Choroid plexus epithelial cell (primary cell): ENCODE results near the gene GABRB2.

Experiments
- DNase-seq: peaks from one replicate; pipeline ENCODE4 v3.0.0-alpha.2; 2010; ENCODE audit warnings: low read depth
- H3K4me3 ChIP-seq: 2 replicates; pipeline ENCODE4 v1.5.1; 2011; ENCODE audit warnings: low read depth, mild to moderate bottlenecking, control low read depth, low read length, moderate library complexity
- TF ChIP-seq, protein P1 (sequence below): conservative IDR thresholded peaks from 2 replicates; pipeline ENCODE4 v1.5.1; 2011; ENCODE audit warnings: low read depth, mild to moderate bottlenecking, control low read depth, inconsistent platforms, low read length, moderate library complexity

GABRB2 gene

DNA sequence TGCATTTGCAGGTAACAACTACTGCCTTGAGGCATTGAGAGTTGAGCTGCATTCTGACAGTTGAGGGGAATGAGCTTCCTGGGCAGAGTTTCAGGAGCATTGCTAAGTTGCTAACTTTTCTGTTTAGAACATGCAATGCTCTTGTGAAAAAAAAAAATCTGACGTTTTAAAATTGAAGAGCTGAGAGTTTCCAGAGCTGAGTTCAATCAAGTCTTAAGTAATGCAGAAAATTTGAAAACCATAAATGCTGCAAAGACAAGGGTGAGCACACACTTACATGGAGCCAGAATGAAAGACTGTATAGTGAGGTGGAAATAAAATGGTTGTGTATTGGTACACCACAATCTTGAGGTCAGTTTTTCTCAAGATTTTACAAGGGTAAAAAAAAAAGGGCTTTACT lies 166.0 kb downstream of the GABRB2 start:
- DNase-seq = no peak
- no peak overlapping the region for H3K4me3 ChIP-seq
- TF ChIP-seq, protein P1, sequence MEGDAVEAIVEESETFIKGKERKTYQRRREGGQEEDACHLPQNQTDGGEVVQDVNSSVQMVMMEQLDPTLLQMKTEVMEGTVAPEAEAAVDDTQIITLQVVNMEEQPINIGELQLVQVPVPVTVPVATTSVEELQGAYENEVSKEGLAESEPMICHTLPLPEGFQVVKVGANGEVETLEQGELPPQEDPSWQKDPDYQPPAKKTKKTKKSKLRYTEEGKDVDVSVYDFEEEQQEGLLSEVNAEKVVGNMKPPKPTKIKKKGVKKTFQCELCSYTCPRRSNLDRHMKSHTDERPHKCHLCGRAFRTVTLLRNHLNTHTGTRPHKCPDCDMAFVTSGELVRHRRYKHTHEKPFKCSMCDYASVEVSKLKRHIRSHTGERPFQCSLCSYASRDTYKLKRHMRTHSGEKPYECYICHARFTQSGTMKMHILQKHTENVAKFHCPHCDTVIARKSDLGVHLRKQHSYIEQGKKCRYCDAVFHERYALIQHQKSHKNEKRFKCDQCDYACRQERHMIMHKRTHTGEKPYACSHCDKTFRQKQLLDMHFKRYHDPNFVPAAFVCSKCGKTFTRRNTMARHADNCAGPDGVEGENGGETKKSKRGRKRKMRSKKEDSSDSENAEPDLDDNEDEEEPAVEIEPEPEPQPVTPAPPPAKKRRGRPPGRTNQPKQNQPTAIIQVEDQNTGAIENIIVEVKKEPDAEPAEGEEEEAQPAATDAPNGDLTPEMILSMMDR = no peak

- DNase-seq = no peak
- TF ChIP-seq, protein P1 = no peak
- no peak overlapping the region for H3K4me3 ChIP-seq
Measured at GRCh38 chr5:161378701-161379100, 167.8 kb downstream of the GABRB2 start.

DNA sequence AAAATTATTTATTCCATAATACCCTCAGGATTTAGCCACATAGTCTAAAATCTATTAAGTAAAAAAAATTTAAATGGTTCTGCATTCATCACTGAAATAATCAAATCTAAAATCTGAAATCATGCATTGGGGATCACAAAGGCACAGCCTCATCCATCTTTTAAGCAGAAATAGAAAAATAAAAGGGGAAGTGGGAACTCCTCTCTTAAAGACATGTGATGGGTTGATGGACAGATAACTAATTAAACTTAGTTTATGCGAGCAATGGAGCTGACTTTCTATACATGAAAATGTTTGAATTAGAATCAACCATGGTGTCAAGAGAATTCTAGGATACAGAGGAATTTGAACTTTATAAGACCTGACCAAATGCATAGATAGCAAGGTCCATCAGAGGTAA lies 170.5 kb downstream of the GABRB2 start:
- H3K4me3 ChIP-seq = no peak overlapping the region
- DNase-seq = no peak
- TF ChIP-seq, protein P1 = no peak

DNA sequence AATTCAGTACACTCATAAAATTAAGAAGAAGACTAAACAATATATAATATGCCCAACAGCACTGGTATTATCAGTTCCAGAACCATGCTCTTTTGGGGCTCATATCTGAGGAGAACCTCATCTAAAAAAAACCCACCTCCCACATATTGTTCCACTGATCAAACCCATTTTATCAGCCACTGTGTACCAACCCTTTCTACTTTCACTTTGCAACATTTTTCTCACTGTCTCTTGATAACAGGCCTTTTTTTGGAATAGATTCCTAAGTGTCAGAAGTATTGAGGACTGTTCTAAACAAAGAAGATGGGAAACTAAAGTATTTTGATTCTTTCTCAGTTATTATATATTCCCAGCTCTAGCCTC lies 173.2 kb downstream of the GABRB2 start:
- TF ChIP-seq, protein P1 = no peak
- DNase-seq = no peak
- no peak overlapping the region for H3K4me3 ChIP-seq

DNA sequence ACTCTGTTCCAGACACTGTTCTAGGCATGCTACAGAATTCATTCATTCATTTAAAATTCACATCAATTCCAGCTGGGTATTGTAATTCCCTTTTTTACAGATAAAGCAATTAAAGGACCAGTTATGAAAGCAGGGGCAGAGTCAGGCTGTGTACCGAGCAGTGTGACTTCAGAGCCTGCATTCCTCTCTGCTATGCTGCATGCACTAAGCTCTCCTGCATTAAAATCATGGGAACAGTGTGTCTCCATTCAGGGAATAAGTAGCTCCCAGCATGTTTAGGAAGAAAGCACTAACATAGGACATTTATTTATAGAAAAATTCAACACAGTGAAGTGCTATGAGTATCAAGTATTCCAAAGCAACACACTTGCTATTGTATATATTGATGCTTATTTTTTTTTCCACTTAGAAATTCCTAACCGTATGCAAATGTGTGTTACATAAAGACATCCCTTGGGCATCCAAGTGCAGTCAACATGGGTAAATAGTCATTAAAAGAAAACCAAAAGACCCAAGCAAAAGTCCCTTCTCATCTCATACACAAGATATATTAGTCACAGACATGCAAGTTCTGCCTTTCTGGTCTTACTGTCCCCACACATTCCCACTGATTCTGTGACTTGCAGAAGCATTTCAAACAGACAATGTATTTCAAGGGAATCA lies 173.7 kb downstream of the GABRB2 start:
- no peak for DNase-seq
- TF ChIP-seq, protein P1 = no peak
- no peak overlapping the region for H3K4me3 ChIP-seq

DNA sequence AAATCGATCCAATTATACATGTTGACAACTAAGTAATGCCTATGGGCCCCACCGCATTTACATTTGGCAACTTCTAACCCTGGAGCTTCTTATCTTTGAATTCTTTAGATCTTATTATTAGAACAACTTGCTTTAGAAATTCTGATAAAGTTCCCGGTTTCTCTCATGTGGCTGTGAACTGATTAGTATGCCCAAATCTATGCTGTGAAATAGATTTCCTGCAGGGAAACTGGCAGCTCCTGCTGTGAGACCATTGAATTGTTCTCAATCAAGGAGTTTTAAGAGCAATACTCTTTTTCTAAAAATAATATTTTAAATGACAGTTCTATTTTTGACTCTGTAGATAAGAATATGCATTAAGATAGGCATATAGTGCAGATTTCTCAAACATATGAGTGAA lies 177.5 kb downstream of the GABRB2 start:
- TF ChIP-seq, protein P1 = no peak
- H3K4me3 ChIP-seq = no peak overlapping the region
- no peak for DNase-seq

DNA sequence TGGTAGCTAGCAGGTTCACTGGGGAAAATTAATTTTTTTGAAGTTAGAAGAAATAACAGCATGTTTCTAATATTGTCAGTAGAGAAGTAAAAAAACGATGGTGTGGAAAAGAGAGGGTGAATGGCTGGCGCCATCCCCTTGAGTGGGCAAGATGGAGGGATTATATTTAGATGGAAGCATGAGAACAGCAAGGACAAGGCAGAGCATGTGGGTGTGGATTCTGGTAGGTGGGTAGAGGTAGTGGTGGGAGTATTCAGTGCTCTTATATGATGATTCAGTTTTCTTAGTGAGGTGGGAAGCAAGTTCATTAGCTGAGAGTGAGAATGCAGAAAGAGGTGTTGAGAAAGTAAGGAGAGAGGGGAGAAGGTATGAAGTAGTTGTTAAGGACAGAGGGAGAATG lies 188.1 kb downstream of the GABRB2 start:
- TF ChIP-seq, protein P1 = no peak
- no peak overlapping the region for H3K4me3 ChIP-seq

More for the DNA sequence above, 188.1 kb downstream of the GABRB2 start:
- no peak for DNase-seq
